GM12865 (cell line): ENCODE results near the gene SLC35G6.

Experiments used
- DNase-seq: peaks from one replicate; pipeline ENCODE4 v3.0.0; 2010; ENCODE audit warnings: low read depth
- H3K4me3 ChIP-seq: 2 replicates; pipeline ENCODE4 v1.5.1; 2011; ENCODE audit warnings: mild to moderate bottlenecking, low read depth, low read length, control low read depth
- CTCF ChIP-seq: IDR thresholded peaks from 2 replicates; pipeline ENCODE4 v1.5.1; 2011; ENCODE audit warnings: low read length, control low read depth, low read depth, inconsistent platforms; ENCODE audit not compliant: insufficient read depth; ENCODE audit errors: missing control alignments

Gene SLC35G6

GRCh38 chr17:7493941-7494340 lies 12.7 kb downstream of the SLC35G6 start:
- DNase-seq, result no peak
- H3K4me3 ChIP-seq, result no peak overlapping the region
- TF ChIP-seq CTCF, result no peak

GRCh38 chr17:7495906-7496434 lies 14.7 kb downstream of the SLC35G6 start:
- H3K4me3 ChIP-seq, result no peak overlapping the region
- TF ChIP-seq CTCF, result no peak
- DNase-seq, result no peak

GRCh38 chr17:7496470-7497183 lies 15.4 kb downstream of the SLC35G6 start:
- DNase-seq, result no peak
- TF ChIP-seq CTCF, result no peak
- no peak overlapping the region for H3K4me3 ChIP-seq

GRCh38 chr17:7497228-7497627 lies 16.0 kb downstream of the SLC35G6 start:
- TF ChIP-seq CTCF, result no peak
- DNase-seq, result no peak
- H3K4me3 ChIP-seq, result no peak overlapping the region

- DNase-seq, result no peak
- TF ChIP-seq CTCF, result no peak
- H3K4me3 ChIP-seq, result no peak overlapping the region
Measured at GRCh38 chr17:7497636-7498035, 16.4 kb downstream of the SLC35G6 start.

- no peak for DNase-seq
- no peak for TF ChIP-seq CTCF
- no peak overlapping the region for H3K4me3 ChIP-seq
Measured at GRCh38 chr17:7499161-7499560, 17.9 kb downstream of the SLC35G6 start.

GRCh38 chr17:7501729-7502128 lies 20.5 kb downstream of the SLC35G6 start:
- TF ChIP-seq CTCF, result no peak
- DNase-seq, result no peak
- H3K4me3 ChIP-seq, result no peak overlapping the region
